HG03558 (cell line): ENCODE results near the gene TMEFF1.
"Not testable (repeated sequence)": the region's sequence is repeated elsewhere in the genome, so short reads cannot be mapped to it uniquely, and the experiment has no call there.

Experiments used
- ATAC-seq: cut with Tn5 transposase; IDR thresholded peaks from one replicate; pipeline ENCODE4 v1.9.1; 2021; ENCODE audit warnings: moderate number of reproducible peaks; ENCODE audit not compliant: unreplicated experiment; ENCODE audit errors: extremely low read depth

The TMEFF1 gene

GRCh38 chr9:100486479-100487176 lies 13.7 kb downstream of the TMEFF1 start:
- no peak for ATAC-seq

DNA sequence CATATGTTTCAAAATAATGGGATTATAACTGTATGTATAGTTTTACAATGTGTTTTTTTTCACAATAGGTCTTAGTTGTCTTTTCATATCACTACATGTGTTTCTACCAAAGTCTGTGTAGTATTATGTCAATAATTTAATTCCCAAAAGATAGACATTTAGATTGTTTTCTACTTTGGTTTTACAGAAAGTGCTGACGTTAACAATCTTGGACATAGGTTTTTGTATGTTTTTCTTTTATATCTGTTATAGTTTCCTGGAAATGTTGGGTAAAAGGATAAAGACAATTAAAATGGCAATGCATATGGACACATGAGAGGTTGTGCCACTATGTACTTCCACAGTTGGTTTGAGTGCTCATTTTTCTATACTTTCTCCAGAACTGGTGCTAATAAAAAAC lies 15.2 kb downstream of the TMEFF1 start:
- ATAC-seq = no peak

- ATAC-seq = no peak
These were observed 16.9 kb downstream of the TMEFF1 start for GRCh38 chr9:100489836-100490235.

DNA sequence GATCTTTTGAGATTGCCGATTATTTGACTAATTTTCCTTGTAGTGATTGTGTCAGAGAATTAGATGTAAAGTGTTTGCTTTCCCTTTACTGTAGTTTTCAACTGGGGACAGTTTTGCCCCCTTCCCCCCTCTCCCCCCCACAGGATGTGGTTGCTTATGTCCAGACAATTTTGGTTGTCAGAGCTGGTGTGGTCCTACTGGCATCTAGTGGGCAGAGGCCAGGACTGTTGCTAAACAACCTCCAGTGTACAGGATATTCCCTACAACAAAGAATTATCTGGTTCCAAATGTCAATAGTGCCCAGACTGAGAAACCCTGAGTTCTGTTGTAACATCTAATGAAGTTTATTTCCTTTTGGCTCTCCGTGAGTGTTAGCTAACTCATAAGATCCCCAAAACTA lies 20.0 kb downstream of the TMEFF1 start:
- no peak for ATAC-seq

GRCh38 chr9:100498592-100498991 lies 25.6 kb downstream of the TMEFF1 start:
- no peak for ATAC-seq

GRCh38 chr9:100499460-100499859 lies 26.5 kb downstream of the TMEFF1 start:
- no peak for ATAC-seq

- ATAC-seq = no peak
These were observed 26.9 kb downstream of the TMEFF1 start for GRCh38 chr9:100499866-100500265.

GRCh38 chr9:100505564-100506159 lies 32.7 kb downstream of the TMEFF1 start:
- ATAC-seq = no peak

GRCh38 chr9:100507350-100507749 lies 34.4 kb downstream of the TMEFF1 start:
- ATAC-seq = not testable (repeated sequence)

DNA sequence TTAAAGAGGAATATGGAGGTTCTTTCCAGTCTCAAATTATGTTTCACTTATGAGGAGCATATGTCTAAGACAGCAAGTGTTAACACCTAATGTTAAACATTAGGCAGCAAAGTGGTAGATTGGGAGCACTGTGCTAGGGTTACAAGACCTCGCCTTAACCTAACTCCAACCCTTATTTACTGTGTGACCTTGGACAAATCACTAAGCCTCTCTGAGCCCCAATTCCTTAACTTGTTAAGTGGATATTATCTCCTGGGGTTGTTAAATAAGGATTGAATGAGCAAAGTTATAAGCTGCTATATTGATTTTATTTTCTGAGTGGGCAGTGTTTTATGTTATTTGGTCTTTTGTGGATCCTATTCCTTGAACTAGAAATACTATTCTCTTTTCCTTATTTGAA lies 38.3 kb downstream of the TMEFF1 start:
- no peak for ATAC-seq

DNA sequence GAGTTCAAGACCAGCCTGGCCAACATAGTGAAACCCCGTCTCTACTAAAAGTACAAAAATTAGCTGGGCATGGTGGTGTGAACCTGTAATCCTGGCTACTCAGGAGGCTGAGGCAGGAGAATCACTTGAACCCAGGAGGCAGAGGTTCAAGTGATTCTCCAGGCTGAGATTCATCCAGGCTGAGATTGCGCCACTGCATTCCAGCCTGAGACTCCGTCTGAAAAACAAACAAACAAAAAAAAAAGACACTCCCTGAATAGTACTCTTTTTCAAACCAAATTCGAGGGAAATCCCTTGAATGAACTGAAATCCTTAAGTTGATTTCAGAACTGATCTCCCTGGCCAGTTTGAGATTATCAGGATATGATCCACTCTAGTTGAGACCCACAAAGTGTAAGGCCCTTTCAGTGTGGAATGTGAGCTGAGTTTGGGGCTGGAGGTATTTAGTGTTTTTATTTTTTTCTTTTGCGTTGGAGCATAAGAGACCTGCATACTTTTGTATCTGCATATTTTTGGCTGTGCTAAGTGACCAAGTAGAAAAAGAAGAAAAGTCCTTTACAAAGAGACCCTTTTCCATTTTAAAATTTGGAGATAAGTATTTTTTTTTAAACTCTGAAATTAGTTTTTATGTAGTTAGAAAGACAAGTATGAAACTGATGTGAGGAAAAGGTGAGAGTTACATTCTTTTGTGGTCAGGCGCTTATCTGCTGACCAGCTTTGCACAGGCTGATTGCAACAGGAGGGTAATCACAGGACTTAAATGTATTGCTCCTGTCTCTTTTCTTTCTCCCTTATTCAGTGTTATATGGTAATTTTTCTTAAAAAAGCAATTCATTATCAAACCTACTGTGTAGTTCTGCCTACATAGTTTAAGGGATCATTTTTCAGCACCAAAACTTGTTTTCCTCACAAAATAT lies 42.9 kb downstream of the TMEFF1 start:
- ATAC-seq = no peak

DNA sequence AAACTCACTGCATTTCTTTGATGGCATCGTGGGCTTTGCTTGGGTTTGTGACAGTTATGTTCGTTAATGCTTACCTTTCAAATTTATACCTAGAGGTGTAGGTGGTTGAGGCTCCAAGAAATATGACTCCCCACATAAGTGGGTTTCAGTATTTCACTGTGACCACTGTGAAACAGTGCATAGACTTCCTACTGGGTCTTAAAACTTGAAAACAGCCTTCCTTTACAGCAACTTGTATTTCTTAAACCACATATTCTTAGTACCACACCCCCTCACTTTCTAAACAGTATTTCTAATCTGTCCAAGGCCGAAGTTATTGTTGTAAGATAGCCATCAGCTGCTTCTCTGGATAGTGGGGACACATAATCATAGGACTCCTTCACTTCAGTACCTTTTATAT lies 48.3 kb downstream of the TMEFF1 start:
- ATAC-seq = no peak

GRCh38 chr9:100525563-100525962 lies 52.6 kb downstream of the TMEFF1 start:
- no peak for ATAC-seq

DNA sequence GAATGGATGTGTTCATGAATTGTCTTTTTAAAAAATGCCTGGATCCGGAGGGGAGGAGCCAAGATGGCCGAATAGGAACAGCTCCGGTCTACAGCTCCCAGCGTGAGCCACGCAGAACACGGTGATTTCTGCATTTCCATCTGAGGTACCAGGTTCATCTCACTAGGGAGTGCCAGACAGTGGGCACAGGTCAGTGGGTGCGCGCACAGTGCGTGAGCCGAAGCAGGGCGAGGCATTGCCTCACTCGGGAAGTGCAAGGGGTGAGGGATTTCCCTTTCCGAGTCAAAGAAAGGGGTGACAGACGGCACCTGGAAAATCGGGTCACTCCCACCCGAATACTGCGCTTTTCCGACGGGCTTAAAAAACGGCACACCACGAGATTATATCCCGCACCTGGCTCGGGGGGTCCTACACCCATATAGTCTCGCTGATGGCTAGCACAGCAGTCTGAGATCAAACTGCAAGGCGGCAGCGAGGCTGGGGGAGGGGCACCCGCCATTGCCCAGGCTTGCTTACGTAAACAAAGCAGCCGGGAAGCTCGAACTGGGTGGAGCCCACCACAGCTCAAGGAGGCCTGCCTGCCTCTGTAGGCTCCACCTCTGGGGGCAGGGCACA lies 54.3 kb downstream of the TMEFF1 start:
- not testable (repeated sequence) for ATAC-seq

DNA sequence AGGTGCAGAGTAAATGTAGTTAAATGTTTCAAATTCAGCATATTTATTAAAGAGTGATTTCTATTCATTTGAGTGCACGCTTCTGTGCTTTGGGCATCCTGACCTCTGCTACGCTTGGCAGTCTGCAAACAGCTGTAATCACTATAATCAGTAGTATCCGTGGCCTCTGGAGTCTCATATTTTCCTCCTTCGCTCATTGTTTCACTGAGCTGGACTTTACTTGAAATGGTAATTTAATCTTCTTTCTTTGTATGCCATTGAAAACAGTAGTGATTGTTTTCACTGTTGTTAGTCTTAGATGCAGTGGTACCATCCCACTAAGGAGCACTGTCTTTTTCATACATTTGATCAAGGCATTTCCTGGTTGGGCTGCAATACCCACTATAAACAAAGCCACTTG lies 61.5 kb downstream of the TMEFF1 start:
- ATAC-seq = no peak

- ATAC-seq = no peak
These were observed 67.4 kb downstream of the TMEFF1 start for GRCh38 chr9:100540327-100540726.

DNA sequence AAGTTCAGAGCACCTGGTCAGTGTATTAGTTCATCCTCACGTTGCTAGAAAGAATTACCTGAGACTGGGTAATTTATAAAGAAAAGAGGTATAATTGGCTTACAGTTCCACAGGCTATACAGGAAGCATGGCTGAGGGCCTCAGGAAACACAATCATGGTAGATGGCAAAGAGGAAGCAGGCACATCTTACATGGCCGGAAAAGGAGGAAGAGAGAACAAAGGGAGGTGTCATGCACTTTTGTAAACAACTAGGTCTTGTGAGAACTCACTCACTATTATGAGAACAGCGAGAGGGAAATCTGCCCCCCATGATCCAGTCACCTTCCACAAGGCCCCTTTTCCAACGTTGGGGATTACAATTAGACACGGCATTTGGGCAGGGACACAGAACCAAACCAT lies 76.1 kb downstream of the TMEFF1 start:
- ATAC-seq = no peak

DNA sequence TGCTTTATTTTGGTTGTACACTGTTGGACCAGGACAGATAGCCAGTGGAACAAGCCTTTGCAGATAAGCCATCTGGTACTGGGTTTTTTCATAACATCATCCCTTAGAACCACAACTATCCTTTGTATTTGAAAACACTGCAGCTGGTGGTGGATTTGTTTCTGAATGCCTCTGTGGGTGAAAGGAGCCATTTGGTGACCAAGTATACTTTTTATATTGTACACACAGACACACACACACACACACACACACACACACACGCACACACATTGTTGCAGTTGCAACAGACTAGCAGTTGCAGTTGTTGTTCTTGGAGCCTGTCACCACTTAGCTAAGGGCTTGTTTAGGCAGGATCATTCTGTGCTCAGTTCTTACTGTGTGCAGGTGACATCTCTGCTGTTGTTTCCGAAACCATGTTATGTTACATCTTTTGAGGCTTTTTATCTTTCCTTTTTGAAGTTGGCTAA lies 82.0 kb downstream of the TMEFF1 start:
- ATAC-seq = peak; percentile 17

DNA sequence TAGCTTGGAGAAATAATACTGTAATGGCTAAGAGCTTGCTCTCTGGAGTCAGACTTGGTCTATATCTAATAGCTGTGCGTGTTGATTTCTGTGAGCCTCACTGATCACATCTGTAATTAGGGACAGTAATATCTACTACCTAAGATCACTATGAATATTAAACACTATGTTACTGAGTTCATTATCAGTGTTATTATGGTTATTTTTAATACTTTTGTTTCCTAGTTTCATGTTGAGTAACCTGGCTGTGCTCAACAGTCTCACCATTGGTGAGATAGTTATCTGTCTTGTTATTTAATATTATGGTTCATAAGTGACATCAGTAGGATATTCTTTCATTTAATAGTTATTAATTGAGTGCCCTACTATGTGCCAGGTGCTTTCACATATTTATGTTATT lies 82.5 kb downstream of the TMEFF1 start:
- ATAC-seq = peak; percentile 84

- no peak for ATAC-seq
These were observed 84.1 kb downstream of the TMEFF1 start for GRCh38 chr9:100557053-100557452.

DNA sequence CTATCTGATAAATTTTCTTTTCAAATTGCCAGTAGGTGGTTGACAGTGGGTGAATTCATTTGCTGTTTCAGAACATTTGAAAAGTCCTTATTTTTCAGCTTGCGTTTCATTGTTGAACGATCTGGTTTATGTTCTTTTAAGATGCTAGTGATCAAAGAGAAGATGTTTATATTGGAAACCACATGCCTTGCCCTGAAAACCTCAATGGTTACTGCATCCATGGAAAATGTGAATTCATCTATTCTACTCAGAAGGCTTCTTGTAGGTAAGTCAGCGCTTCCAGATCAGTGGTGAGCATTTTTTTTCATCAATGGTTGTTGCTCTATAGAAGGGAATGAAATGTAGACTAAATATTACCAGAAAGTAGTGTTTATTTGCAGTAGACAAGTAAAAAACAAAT lies 88.3 kb downstream of the TMEFF1 start:
- no peak for ATAC-seq
